HFFc6 (cell line): ENCODE measurements around the gene LIF. TPM values are rescaled to one million over a fixed set of nuclear protein-coding genes. Genes with fewer than 3 reads are reported as not detected.

Experiments
- DNase-seq: peaks from one replicate; pipeline ENCODE4 v3.0.0-alpha.2; 2018
- H3K27ac Mint-ChIP-seq: 2 replicates; pipeline ENCODE4 v1.8.0; 2020; ENCODE audit warnings: mild to moderate bottlenecking, mixed read lengths
- H3K27me3 Mint-ChIP-seq: 2 replicates; pipeline ENCODE4 v1.8.0; 2021; ENCODE audit warnings: mild to moderate bottlenecking, moderate library complexity, mixed read lengths; ENCODE audit not compliant: insufficient read depth
- H3K36me3 Mint-ChIP-seq: 2 replicates; pipeline ENCODE4 v1.8.0; 2021; ENCODE audit warnings: low read depth, mixed read lengths
- H3K4me1 Mint-ChIP-seq: 2 replicates; pipeline ENCODE4 v1.8.0; 2020; ENCODE audit warnings: low read depth, mixed read lengths
- H3K4me3 Mint-ChIP-seq: 2 replicates; pipeline ENCODE4 v1.8.0; 2020; ENCODE audit warnings: mild to moderate bottlenecking, moderate library complexity, mixed read lengths
- H3K9me3 Mint-ChIP-seq: 2 replicates; pipeline ENCODE4 v1.8.0; 2020; ENCODE audit warnings: mild to moderate bottlenecking, mixed read lengths
- CTCF ChIP-seq: fragments of 200-600 bp; sonication (generic); IDR thresholded peaks from 2 replicates; pipeline ENCODE4 v1.5.0; 2021; ENCODE audit warnings: antibody characterized with exemption, mild to moderate bottlenecking
- total RNA-seq, 6 experiments: library from RNA; stranded (reverse); fragmentation: NEBNext Ultra II Directional; extraction: Animal tissue kit (Norgen Biotek cat#: 25700); gene quantifications; 2 replicates in 1 of 6; 3 replicates in 5 of 6; pipeline ENCODE4 v1.2.3, GENCODE V29; 2021

Gene LIF
- total RNA-seq, 6 experiments from 2014 or later, result 0.40 to 2.2 (median 1.1) TPM

- H3K4me1 Mint-ChIP-seq, result peaks cover 26% of the 10 kb centered on the region
- no peaks in the 10 kb centered on the region for H3K9me3 Mint-ChIP-seq
- H3K36me3 Mint-ChIP-seq, result no peaks in the 10 kb centered on the region
- TF ChIP-seq CTCF, result no peak
- no peak overlapping the region for H3K27ac Mint-ChIP-seq
- H3K27me3 Mint-ChIP-seq, result peaks cover 13% of the 10 kb centered on the region
- DNase-seq, result no peak
- no peak overlapping the region for H3K4me3 Mint-ChIP-seq
Observed at GRCh38 chr22:30239488-30240405, 6.8 kb downstream of the LIF start.

- Mint-ChIP-seq H3K4me1 (peaks cover 29% of the 10 kb centered on the region), H3K9me3 (no peaks in the 10 kb centered on the region), H3K36me3 (no peaks in the 10 kb centered on the region), H3K27me3 (peaks cover 7% of the 10 kb centered on the region), H3K27ac (no peak overlapping the region), H3K4me3 (no peak overlapping the region)
- no peak for TF ChIP-seq CTCF
- no peak for DNase-seq
Observed at GRCh38 chr22:30238661-30239487, 7.7 kb downstream of the LIF start.

- Mint-ChIP-seq H3K4me1 (peaks cover 29% of the 10 kb centered on the region), H3K27me3 (peaks cover 7% of the 10 kb centered on the region), H3K27ac (no peak overlapping the region), H3K36me3 (no peaks in the 10 kb centered on the region), H3K4me3 (no peak overlapping the region), H3K9me3 (no peaks in the 10 kb centered on the region)
- TF ChIP-seq CTCF, result no peak
- DNase-seq, result no peak
Observed at GRCh38 chr22:30238136-30238535, 8.4 kb downstream of the LIF start.

GRCh38 chr22:30236875-30237274 lies 9.7 kb downstream of the LIF start:
- Mint-ChIP-seq H3K27me3 (peaks cover 10% of the 10 kb centered on the region), H3K9me3 (no peaks in the 10 kb centered on the region), H3K4me3 (no peak overlapping the region), H3K36me3 (no peaks in the 10 kb centered on the region), H3K4me1 (peaks cover 29% of the 10 kb centered on the region), H3K27ac (no peak overlapping the region)
- no peak for TF ChIP-seq CTCF
- no peak for DNase-seq

- Mint-ChIP-seq H3K9me3 (no peaks in the 10 kb centered on the region), H3K27ac (peak overlapping the region; percentile 23), H3K36me3 (no peaks in the 10 kb centered on the region), H3K4me1 (peaks cover 29% of the 10 kb centered on the region), H3K27me3 (peaks cover 9% of the 10 kb centered on the region), H3K4me3 (peak overlapping the region; percentile 11; the same call in 1 of the 2 replicates)
- no peak for TF ChIP-seq CTCF
- peak; percentile 44 for DNase-seq
Observed at GRCh38 chr22:30235687-30236170, 10.8 kb downstream of the LIF start.
